ENCODE results near the gene CD200R1L. TPM values are rescaled to one million over a fixed set of nuclear protein-coding genes. Genes with fewer than 3 reads are reported as not detected.

Gene CD200R1L
- polyA plus RNA-seq, 1 experiment = not detected

- TF ChIP-seq, protein P1, sequence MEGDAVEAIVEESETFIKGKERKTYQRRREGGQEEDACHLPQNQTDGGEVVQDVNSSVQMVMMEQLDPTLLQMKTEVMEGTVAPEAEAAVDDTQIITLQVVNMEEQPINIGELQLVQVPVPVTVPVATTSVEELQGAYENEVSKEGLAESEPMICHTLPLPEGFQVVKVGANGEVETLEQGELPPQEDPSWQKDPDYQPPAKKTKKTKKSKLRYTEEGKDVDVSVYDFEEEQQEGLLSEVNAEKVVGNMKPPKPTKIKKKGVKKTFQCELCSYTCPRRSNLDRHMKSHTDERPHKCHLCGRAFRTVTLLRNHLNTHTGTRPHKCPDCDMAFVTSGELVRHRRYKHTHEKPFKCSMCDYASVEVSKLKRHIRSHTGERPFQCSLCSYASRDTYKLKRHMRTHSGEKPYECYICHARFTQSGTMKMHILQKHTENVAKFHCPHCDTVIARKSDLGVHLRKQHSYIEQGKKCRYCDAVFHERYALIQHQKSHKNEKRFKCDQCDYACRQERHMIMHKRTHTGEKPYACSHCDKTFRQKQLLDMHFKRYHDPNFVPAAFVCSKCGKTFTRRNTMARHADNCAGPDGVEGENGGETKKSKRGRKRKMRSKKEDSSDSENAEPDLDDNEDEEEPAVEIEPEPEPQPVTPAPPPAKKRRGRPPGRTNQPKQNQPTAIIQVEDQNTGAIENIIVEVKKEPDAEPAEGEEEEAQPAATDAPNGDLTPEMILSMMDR (IDR thresholded peaks at IDR 0.05; ENCODE audit: insufficient read depth, low read depth, low read length) = no peak
- H3K36me3 ChIP-seq (ENCODE audit: control insufficient read depth, insufficient read depth, low read length) = no peaks in the 10 kb centered on the region
- CTCF ChIA-PET = interaction anchor here (0.7 to 3.7 kb wide), 9 partner anchors 10 to 134 kb away, joined by 3 to 15 read pairs (median 4); no protein-coding TSS in a partner anchor
- H3K27me3 ChIP-seq (ENCODE audit: control insufficient read depth, insufficient read depth, low read length) = no peaks in the 10 kb centered on the region
- POLR2A ChIA-PET = interaction anchor here (0.7 kb wide), 1 partner anchor 36 kb away, joined by 4 read pairs; no protein-coding TSS in a partner anchor
- no peak for DNase-seq (ENCODE audit: low read depth)
- no peak overlapping the region for H3K4me3 ChIP-seq (ENCODE audit: low read depth, low read length)
These were observed 70.7 kb downstream of the CD200R1L start for GRCh38 chr3:112776000-112776399.

- H3K4me3 ChIP-seq (ENCODE audit: low read depth, low read length) = no peak overlapping the region
- H3K36me3 ChIP-seq (ENCODE audit: control insufficient read depth, insufficient read depth, low read length) = no peaks in the 10 kb centered on the region
- DNase-seq (ENCODE audit: low read depth) = peak; percentile 50
- no peaks in the 10 kb centered on the region for H3K27me3 ChIP-seq (ENCODE audit: control insufficient read depth, insufficient read depth, low read length)
- TF ChIP-seq, protein P1 (IDR thresholded peaks at IDR 0.05; ENCODE audit: insufficient read depth, low read depth, low read length) = no peak
- ChIA-PET CTCF (interaction anchor here (0.7 to 3.7 kb wide), 11 partner anchors 9 to 133 kb away, joined by 3 to 15 read pairs (median 4); no protein-coding TSS in a partner anchor), POLR2A (interaction anchor here (1.5 kb wide), 1 partner anchor 36 kb away, joined by 4 read pairs; no protein-coding TSS in a partner anchor)
These were observed 71.5 kb downstream of the CD200R1L start for GRCh38 chr3:112775011-112775742.

DNA sequence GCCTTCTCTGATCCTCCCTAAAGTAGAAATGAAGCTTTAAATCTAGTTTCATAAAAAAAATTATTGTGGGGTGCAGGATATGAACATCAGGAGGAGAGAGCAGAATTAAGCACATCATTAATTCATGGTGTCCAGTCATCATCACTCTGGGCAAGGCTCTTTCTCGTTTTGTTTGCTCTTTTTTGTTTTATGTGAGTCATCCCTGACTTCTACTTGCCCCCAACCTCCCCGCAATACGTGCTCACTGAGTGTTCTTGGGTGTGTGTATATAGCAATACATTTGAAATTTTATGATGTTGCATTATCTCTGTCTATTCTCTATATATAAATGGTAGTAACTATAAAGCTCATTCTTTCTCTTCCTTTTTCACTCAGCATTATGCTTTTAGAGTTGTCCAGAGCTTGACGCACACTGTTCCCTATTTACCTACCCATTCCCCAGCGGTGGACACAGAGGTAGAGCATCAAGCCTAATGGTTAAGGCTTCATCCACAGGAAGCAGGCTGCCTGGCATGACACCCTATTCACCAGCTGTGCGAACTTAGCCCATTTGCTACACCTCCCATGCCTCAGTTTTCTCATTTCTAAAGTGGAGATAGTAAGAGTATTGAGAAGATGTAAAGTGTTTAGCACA, 72.3 kb downstream of the CD200R1L start:
- DNase-seq (ENCODE audit: low read depth) = peak; percentile 31
- TF ChIP-seq, protein P1 (IDR thresholded peaks at IDR 0.05; ENCODE audit: insufficient read depth, low read depth, low read length) = no peak
- ChIA-PET POLR2A (interaction anchor here (1.5 kb wide), 1 partner anchor 37 kb away, joined by 4 read pairs; no protein-coding TSS in a partner anchor), CTCF (interaction anchor here (0.9 to 3.7 kb wide), 5 partner anchors 34 to 132 kb away, joined by 3 to 15 read pairs (median 4); no protein-coding TSS in a partner anchor)
- Histone ChIP-seq H3K36me3 (ENCODE audit: control insufficient read depth, insufficient read depth, low read length) (no peaks in the 10 kb centered on the region), H3K4me3 (ENCODE audit: low read depth, low read length) (no peak overlapping the region), H3K27me3 (ENCODE audit: control insufficient read depth, insufficient read depth, low read length) (no peaks in the 10 kb centered on the region)

GRCh38 chr3:112773864-112774263, 72.8 kb downstream of the CD200R1L start:
- POLR2A ChIA-PET = no interaction called here

More at GRCh38 chr3:112773864-112774263, 72.8 kb downstream of the CD200R1L start:
- no peaks in the 10 kb centered on the region for H3K27me3 ChIP-seq (ENCODE audit: control insufficient read depth, insufficient read depth, low read length)
- no peak for DNase-seq (ENCODE audit: low read depth)
- TF ChIP-seq, protein P1 (IDR thresholded peaks at IDR 0.05; ENCODE audit: insufficient read depth, low read depth, low read length) = no peak
- no peak overlapping the region for H3K4me3 ChIP-seq (ENCODE audit: low read depth, low read length)
- no peaks in the 10 kb centered on the region for H3K36me3 ChIP-seq (ENCODE audit: control insufficient read depth, insufficient read depth, low read length)
- CTCF ChIA-PET = interaction anchor here (0.9 to 3.7 kb wide), 4 partner anchors 34 to 120 kb away, joined by 3 to 15 read pairs (median 4); no protein-coding TSS in a partner anchor

Data from BJ (cell line).